Liver (tissue), 3 donors: ENCODE measurements around the gene ITGA11.

Experiments used
- CTCF ChIP-seq: fragments of 150-350 bp; IDR thresholded peaks from 2 replicates; pipeline ENCODE4 v1.5.1; 2017; ENCODE audit warnings: improper control_type of control experiment, low read depth, low read length; ENCODE audit not compliant: missing input control
- EGR1 ChIP-seq, 2 donors: IDR thresholded peaks; 2 replicates each; pipeline ENCODE4 v1.6.1; 2016 to 2018; ENCODE audit warnings: antibody characterized with exemption in 2 of 2, low read depth in 2 of 2
- JUND ChIP-seq, 2 donors: IDR thresholded peaks; 2 replicates each; pipeline ENCODE4 v1.6.1; 2016; ENCODE audit warnings: antibody characterized with exemption in 2 of 2
- TAF1 ChIP-seq: conservative IDR thresholded peaks from 2 replicates; pipeline ENCODE4 v1.6.1; 2016; ENCODE audit warnings: antibody characterized with exemption, mild to moderate bottlenecking
- ZBTB33 ChIP-seq: IDR thresholded peaks from 2 replicates; pipeline ENCODE4 v1.6.1; 2016; ENCODE audit warnings: antibody characterized with exemption
- donor health status: healthy.
- donor health status: healthy.

GRCh38 chr15:68354268-68354667 lies 77.7 kb downstream of the ITGA11 start:
- TF ChIP-seq CTCF, result no peak
- TF ChIP-seq ZBTB33, result no peak
- no peak for TF ChIP-seq EGR1 (IDR thresholded peaks at IDR 0.05; ENCODE audit: low read depth in 2 of 2)
- TF ChIP-seq JUND (IDR thresholded peaks at IDR 0.05), result no peak
- TF ChIP-seq TAF1, result no peak
